ENCODE measurements around the gene FAM72A. TPM values are rescaled to one million over a fixed set of nuclear protein-coding genes. Genes with fewer than 3 reads are reported as not detected.

FAM72A gene
- total RNA-seq, 1 experiment from 2014 or later: 23.0 TPM

- POLR2A ChIA-PET: no interaction called here
Observed at GRCh38 chr1:206144605-206145004, 58.0 kb downstream of the FAM72A start.

More at GRCh38 chr1:206144605-206145004, 58.0 kb downstream of the FAM72A start:
- Histone ChIP-seq H3K36me3 (ENCODE audit: control insufficient read depth in 1 of 2, insufficient read depth in 2 of 2, low read length in 2 of 2) (no peaks in the 10 kb centered on the region), H3K27ac (ENCODE audit: low read depth, low read length) (no peak overlapping the region), H3K9me3 (ENCODE audit: control insufficient read depth in 1 of 2, insufficient read depth in 1 of 2, low read depth in 1 of 2, low read length in 2 of 2) (no peaks in the 10 kb centered on the region), H3K9me2 (ENCODE audit: insufficient read depth) (no peaks in the 10 kb centered on the region), H3K9ac (ENCODE audit: low read length) (no peak overlapping the region), H3K27me3 (ENCODE audit: insufficient read depth, low read length) (peaks cover 20% of the 10 kb centered on the region; the same call in 1 of the 2 replicates), H3K4me2 (ENCODE audit: low read length) (no peak overlapping the region), H4K20me1 (ENCODE audit: insufficient read depth) (no peaks in the 10 kb centered on the region), H2AFZ (ENCODE audit: low read depth, low read length, poor library complexity, severe bottlenecking) (no peak overlapping the region), H3K4me3 (replicated peaks in 1 of 2; ENCODE audit: low read depth in 1 of 2, low read length in 2 of 2) (no peak overlapping the region), H3K4me1 (ENCODE audit: control insufficient read depth in 1 of 2, insufficient read depth in 2 of 2, low read length in 2 of 2) (no peaks in the 10 kb centered on the region), H3K79me2 (ENCODE audit: insufficient read depth, low read length) (no peaks in the 10 kb centered on the region)
- CTCF ChIA-PET: no interaction called here
- RAD21 ChIA-PET (ENCODE audit: low non-redundant PET in 1 of 2, low total read pairs in 2 of 2, uncharacterized antibody in 2 of 2, unreplicated experiment in 2 of 2): no interaction called here
- TF ChIP-seq CEBPB (IDR thresholded peaks at IDR 0.05; ENCODE audit: low read depth) (no peak), SIN3A (IDR thresholded peaks at IDR 0.05; ENCODE audit: low read depth) (no peak), SRF (IDR thresholded peaks at IDR 0.05; ENCODE audit: low read depth) (no peak), ZBTB33 (IDR thresholded peaks at IDR 0.05; ENCODE audit: extremely low read depth, insufficient replicate concordance, low read length) (no peak), CBX3 (IDR thresholded peaks at IDR 0.05; ENCODE audit: low read depth) (no peak), POLR2AphosphoS5 (IDR thresholded peaks at IDR 0.05; ENCODE audit: low read depth, low read length) (no peak), JUND (IDR thresholded peaks at IDR 0.05) (no peak), EZH2phosphoT487 (IDR thresholded peaks at IDR 0.05; ENCODE audit: borderline replicate concordance) (no peak), FOSL1 (IDR thresholded peaks at IDR 0.05; ENCODE audit: low read depth) (no peak), EZH2 (IDR thresholded peaks at IDR 0.05) (no peak), EGR1 (IDR thresholded peaks at IDR 0.05; ENCODE audit: low read depth) (no peak), POLR2A (IDR thresholded peaks at IDR 0.05; ENCODE audit: borderline replicate concordance, extremely low read depth, insufficient read depth, insufficient read length) (no peak)
- intact Hi-C loops (cut with micrococcal nuclease): no loop called here
- ATAC-seq (no peak), DNase-seq (ENCODE audit: low read depth, low spot score) (no peak)
- no TSS peak for BruUV-seq (replicated peaks)
